Activated CD4-positive, alpha-beta T cell treated with anti-CD3 and anti-CD28 coated beads for 48 hours (primary cell): Measurements from ENCODE around the gene NFKBIE.

Experiments used
- DNase-seq: peaks from one replicate; pipeline ENCODE4 v3.0.0-alpha.2; 2020

The NFKBIE gene

GRCh38 chr6:44224029-44224964, 41.1 kb downstream of the NFKBIE start:
- DNase-seq: peak; percentile 28

- peak; percentile 90 for DNase-seq
These were observed 41.9 kb downstream of the NFKBIE start, which contains the start of gene SLC29A1 for GRCh38 chr6:44223319-44224028. TSS of gene SLC29A1 (plus strand) at chr6:44223595. CDS start at chr6:44227314, 3,719 bp downstream.

- peak; percentile 30 for DNase-seq
These were observed 42.6 kb downstream of the NFKBIE start for GRCh38 chr6:44222486-44223318.

GRCh38 chr6:44221961-44222335, 43.4 kb downstream of the NFKBIE start:
- DNase-seq: no peak

- peak; percentile 86 for DNase-seq
These were observed 43.9 kb downstream of the NFKBIE start for GRCh38 chr6:44221291-44221960.

- no peak for DNase-seq
These were observed 44.4 kb downstream of the NFKBIE start for GRCh38 chr6:44220913-44221290.

GRCh38 chr6:44219815-44220784, 45.3 kb downstream of the NFKBIE start:
- DNase-seq: no peak

GRCh38 chr6:44219053-44219814, 46.1 kb downstream of the NFKBIE start:
- peak; percentile 38 for DNase-seq

- no peak for DNase-seq
These were observed 47.8 kb downstream of the NFKBIE start for GRCh38 chr6:44217332-44218143.

GRCh38 chr6:44216677-44217331, 48.5 kb downstream of the NFKBIE start, which contains the start of gene MYMX:
TSS of gene MYMX (plus strand) at chr6:44216926. CDS start at chr6:44217472, 546 bp downstream.
- no peak for DNase-seq

- DNase-seq: no peak
These were observed 51.0 kb downstream of the NFKBIE start for GRCh38 chr6:44214307-44214706.

- DNase-seq: no peak
These were observed 54.1 kb downstream of the NFKBIE start for GRCh38 chr6:44211284-44211683.
